PC-9 (cell line): Measurements from ENCODE around the gene TMEM203. TPM values are rescaled to one million over a fixed set of nuclear protein-coding genes. Genes with fewer than 3 reads are reported as not detected.
A peak's percentile ranks its signal among the peaks of the same experiment; 100 is the strongest.

Experiments
- BruUV-seq: library from RNA; stranded (reverse); fragments of 400-500 nt; replicated peaks from 2 replicates; lab custom pipeline; 2021; lab: Mats Ljungman, UMichigan
- CTCF ChIA-PET: fragments of 300-600 bp; sonication (Branson Sonifier 250); formaldehyde crosslinking; loops from one replicate; lab custom pipeline; 2022; ENCODE audit warnings: antibody characterized with exemption; lab: Charles Lee
- POLR2A ChIA-PET: fragments of 300-600 bp; sonication (Branson Sonifier 250); formaldehyde crosslinking; loops from one replicate; lab custom pipeline; 2022; ENCODE audit warnings: antibody characterized with exemption; ENCODE audit not compliant: unreplicated experiment; lab: Charles Lee
- DNase-seq, 2 experiments: peaks; one replicate each; pipeline versions ENCODE4 v3.0.0 to v3.0.0-alpha.2; 2015 to 2022; ENCODE audit warnings: mixed read lengths in 1 of 2
- H2AFZ ChIP-seq: fragments of 200-600 bp; sonication (generic); 2 replicates; pipeline ENCODE4 v1.8.1; 2017; ENCODE audit warnings: antibody characterized with exemption
- H3F3A ChIP-seq: fragments of 200-600 bp; sonication (generic); 2 replicates; pipeline ENCODE4 v1.8.1; 2017; ENCODE audit warnings: antibody characterized with exemption, mild to moderate bottlenecking, low read depth; ENCODE audit not compliant: insufficient read depth
- H3K27ac ChIP-seq: fragments of 200-600 bp; sonication (generic); 2 replicates; pipeline ENCODE4 v1.6.1; 2016; ENCODE audit warnings: mixed run types
- H3K27me3 ChIP-seq: fragments of 200-600 bp; sonication (generic); 2 replicates; pipeline ENCODE4 v1.6.1; 2016; ENCODE audit warnings: low read depth, mixed run types; ENCODE audit not compliant: insufficient read depth
- H3K36me3 ChIP-seq: fragments of 200-600 bp; sonication (generic); 2 replicates; pipeline ENCODE4 v1.6.1; 2016; ENCODE audit warnings: low read depth, mixed run types
- H3K4me1 ChIP-seq: fragments of 200-600 bp; sonication (generic); replicated peaks from 2 replicates; pipeline ENCODE4 v1.6.1; 2016; ENCODE audit warnings: mixed run types; ENCODE audit not compliant: insufficient read depth
- H3K4me2 ChIP-seq: fragments of 200-600 bp; sonication (generic); 2 replicates; pipeline ENCODE4 v1.6.1; 2017; ENCODE audit warnings: mixed run types
- H3K4me3 ChIP-seq: fragments of 200-600 bp; sonication (generic); 2 replicates; pipeline ENCODE4 v1.6.1; 2016; ENCODE audit warnings: mixed run types
- H3K79me2 ChIP-seq: fragments of 200-600 bp; sonication (generic); 2 replicates; pipeline ENCODE4 v1.6.1; 2017; ENCODE audit warnings: low read depth, mixed run types
- H3K9me2 ChIP-seq: fragments of 200-600 bp; sonication (generic); 2 replicates; pipeline ENCODE4 v1.8.1; 2017; ENCODE audit warnings: mild to moderate bottlenecking; ENCODE audit not compliant: insufficient read depth
- H3K9me3 ChIP-seq: fragments of 200-600 bp; sonication (generic); 2 replicates; pipeline ENCODE4 v1.8.1; 2016; ENCODE audit warnings: low read depth; ENCODE audit not compliant: insufficient read depth
- H4K20me1 ChIP-seq: fragments of 200-600 bp; sonication (generic); 2 replicates; pipeline ENCODE4 v1.8.1; 2017; ENCODE audit not compliant: insufficient read depth
- EZH2 ChIP-seq: fragments of 200-600 bp; sonication (generic); IDR thresholded peaks from 2 replicates; pipeline ENCODE4 v1.8.0; 2017; ENCODE audit warnings: antibody characterized with exemption, low read depth
- intact Hi-C: fragments of 100-400 bp; cut with micrococcal nuclease; formaldehyde crosslinking; loops from one replicate; pipeline ENCODE4 v1.10.0; 2022; ENCODE audit not compliant: unreplicated experiment
- total RNA-seq: library from RNA; stranded (reverse); gene quantifications from 2 replicates; pipeline ENCODE4 v1.2.3, GENCODE V29; 2021
- TF ChIP-seq, protein P1 (sequence below): fragments of 200-600 bp; sonication (generic); conservative IDR thresholded peaks from 2 replicates; pipeline ENCODE4 v1.6.1; 2017; ENCODE audit warnings: mixed run types, antibody characterized with exemption, mild to moderate bottlenecking, moderate library complexity

The TMEM203 gene
- total RNA-seq, 1 experiment from 2014 or later, result 45.5 TPM

DNA sequence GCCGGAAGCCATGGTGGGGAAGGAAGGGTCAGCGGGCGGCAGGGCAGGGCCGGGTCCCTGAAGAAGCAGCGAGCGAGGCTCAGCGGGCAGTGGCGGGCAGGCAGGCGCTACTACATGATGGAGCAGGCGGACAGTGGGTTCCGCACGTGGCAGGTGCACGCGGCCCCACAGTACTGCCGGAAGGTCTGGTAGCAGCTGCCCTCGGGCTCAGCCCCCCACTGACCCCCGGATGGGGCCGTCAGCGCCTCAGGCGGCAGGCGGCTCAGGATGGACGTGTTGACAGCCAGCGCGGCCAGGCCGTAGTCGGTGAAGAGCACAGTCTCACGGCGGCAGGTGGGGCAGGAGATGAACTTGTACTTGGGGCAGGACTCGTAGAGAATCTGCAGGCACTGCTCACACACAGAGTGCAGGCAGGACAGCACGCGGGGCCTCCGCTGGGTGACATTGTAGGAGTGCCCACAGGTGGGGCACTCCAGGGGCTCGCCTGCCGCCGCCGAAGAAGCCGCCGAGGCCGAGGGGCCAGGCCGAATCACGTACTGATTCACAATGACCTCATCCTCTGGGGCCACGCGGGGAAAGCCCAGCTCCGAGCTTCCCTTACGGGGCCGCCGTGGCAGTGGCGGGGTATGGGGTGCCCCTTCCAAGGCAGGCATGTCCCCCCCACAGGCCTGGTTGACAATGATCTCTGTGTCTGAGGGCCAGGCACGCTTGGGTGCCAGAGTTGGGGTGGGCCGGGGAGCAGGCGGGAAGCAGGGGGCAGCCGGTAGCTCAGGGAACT is 15.1 kb upstream of the TMEM203 start:
- Histone ChIP-seq H3K9me2 (no peaks in the 10 kb centered on the region), H3K27me3 (no peaks in the 10 kb centered on the region), H3K4me1 (peaks cover 44% of the 10 kb centered on the region), H3K36me3 (no peaks in the 10 kb centered on the region), H4K20me1 (no peaks in the 10 kb centered on the region; the same call in 1 of the 2 replicates), H2AFZ (no peak overlapping the region), H3K4me2 (no peak overlapping the region), H3K4me3 (no peak overlapping the region), H3K9me3 (no peaks in the 10 kb centered on the region), H3F3A (peaks cover 51% of the 10 kb centered on the region), H3K27ac (no peak overlapping the region), H3K79me2 (peaks cover 5% of the 10 kb centered on the region; the same call in 1 of the 2 replicates)
- intact Hi-C loops, result no loop called here
- no TSS peak for BruUV-seq
- DNase-seq, result no peak
- ChIA-PET CTCF (no interaction called here), POLR2A (interaction anchor here (0.6 to 0.7 kb wide), 2 partner anchors 14 to 90 kb away, joined by 3 to 35 read pairs; no protein-coding TSS in a partner anchor)
- TF ChIP-seq, protein P1, sequence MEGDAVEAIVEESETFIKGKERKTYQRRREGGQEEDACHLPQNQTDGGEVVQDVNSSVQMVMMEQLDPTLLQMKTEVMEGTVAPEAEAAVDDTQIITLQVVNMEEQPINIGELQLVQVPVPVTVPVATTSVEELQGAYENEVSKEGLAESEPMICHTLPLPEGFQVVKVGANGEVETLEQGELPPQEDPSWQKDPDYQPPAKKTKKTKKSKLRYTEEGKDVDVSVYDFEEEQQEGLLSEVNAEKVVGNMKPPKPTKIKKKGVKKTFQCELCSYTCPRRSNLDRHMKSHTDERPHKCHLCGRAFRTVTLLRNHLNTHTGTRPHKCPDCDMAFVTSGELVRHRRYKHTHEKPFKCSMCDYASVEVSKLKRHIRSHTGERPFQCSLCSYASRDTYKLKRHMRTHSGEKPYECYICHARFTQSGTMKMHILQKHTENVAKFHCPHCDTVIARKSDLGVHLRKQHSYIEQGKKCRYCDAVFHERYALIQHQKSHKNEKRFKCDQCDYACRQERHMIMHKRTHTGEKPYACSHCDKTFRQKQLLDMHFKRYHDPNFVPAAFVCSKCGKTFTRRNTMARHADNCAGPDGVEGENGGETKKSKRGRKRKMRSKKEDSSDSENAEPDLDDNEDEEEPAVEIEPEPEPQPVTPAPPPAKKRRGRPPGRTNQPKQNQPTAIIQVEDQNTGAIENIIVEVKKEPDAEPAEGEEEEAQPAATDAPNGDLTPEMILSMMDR, result no peak
- TF ChIP-seq EZH2, result no peak

DNA sequence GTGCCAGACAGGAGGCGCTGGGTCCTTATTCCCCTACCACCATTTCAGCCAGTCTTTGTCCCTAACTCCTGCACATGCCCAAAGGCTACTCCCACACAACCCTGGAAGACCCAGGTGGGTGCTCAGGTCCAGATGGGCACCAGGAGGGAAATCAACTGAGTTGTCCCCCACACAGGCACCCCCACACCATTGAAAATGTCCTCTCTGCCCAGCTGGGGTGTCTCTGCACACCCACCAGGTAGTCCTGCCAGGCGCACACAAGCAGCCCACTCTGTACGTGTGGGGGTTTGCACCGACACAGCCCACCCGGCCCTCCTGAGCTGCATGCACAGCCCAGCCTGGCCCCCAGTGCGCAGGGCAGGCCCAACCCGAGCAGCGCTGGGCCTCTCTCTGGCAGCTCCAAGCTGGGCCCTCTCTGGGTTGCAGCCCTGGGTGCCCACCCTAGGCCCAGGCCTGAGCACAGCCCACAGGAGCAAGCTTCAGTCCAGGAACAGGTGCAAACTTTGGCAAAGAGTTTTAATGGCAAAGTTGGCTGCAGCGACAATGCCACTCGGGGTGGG is 14.4 kb upstream of the TMEM203 start:
- BruUV-seq, result no TSS peak
- no peak overlapping the region for H2AFZ ChIP-seq
- DNase-seq, result no peak
- H3K9me2 ChIP-seq, result no peaks in the 10 kb centered on the region
- POLR2A ChIA-PET, result interaction anchor here (0.6 kb wide), 2 partner anchors 13 to 18 kb away, joined by 3 to 4 read pairs; no protein-coding TSS in a partner anchor
- CTCF ChIA-PET, result no interaction called here
- no peaks in the 10 kb centered on the region for H3K79me2 ChIP-seq
- peaks cover 44% of the 10 kb centered on the region for H3F3A ChIP-seq
- intact Hi-C loops, result no loop called here
- peaks cover 37% of the 10 kb centered on the region for H3K4me1 ChIP-seq
- H3K36me3 ChIP-seq, result no peaks in the 10 kb centered on the region
- H4K20me1 ChIP-seq, result no peaks in the 10 kb centered on the region; the same call in 1 of the 2 replicates
- H3K4me3 ChIP-seq, result no peak overlapping the region
- H3K27ac ChIP-seq, result no peak overlapping the region
- no peaks in the 10 kb centered on the region for H3K27me3 ChIP-seq
- TF ChIP-seq, protein P1, result no peak
- TF ChIP-seq EZH2, result no peak
- no peaks in the 10 kb centered on the region for H3K9me3 ChIP-seq
- H3K4me2 ChIP-seq, result no peak overlapping the region

DNA sequence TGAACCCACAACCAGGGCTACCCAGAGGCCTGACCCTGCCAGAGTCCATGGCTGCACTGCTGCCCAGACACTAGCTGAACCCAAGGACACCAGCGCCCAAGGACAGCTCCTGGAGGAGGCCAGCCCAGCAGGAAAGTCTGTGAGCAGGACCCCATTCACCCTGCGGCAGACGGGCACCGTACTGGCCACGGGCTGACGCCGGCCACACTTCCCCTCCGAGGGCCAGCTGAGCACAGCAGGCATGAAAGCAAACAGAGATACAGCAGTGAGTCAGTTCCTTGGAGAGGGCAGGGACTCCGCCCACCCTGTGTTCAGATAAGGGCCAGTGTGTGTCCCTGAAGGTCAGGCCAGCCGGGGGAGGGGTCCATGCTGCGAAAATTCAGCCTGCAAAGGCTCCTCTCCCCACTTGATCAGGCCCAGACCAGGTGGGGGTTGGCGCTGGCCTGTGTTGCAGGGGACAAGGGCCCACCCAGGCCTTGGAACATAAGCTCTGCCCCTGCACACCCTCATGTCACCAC is 13.4 kb upstream of the TMEM203 start:
- Histone ChIP-seq H3K36me3 (no peaks in the 10 kb centered on the region), H3F3A (peaks cover 34% of the 10 kb centered on the region), H3K27ac (0 out of 2 replicates have a peak overlapping the region, but pooled peaks have one; percentile 2), H3K4me1 (peaks cover 27% of the 10 kb centered on the region), H3K4me3 (no peak overlapping the region; the same call in 1 of the 2 replicates), H3K27me3 (no peaks in the 10 kb centered on the region), H3K4me2 (peak overlapping the region; percentile 72), H2AFZ (no peak overlapping the region), H3K9me2 (no peaks in the 10 kb centered on the region), H4K20me1 (no peaks in the 10 kb centered on the region; the same call in 1 of the 2 replicates), H3K79me2 (no peaks in the 10 kb centered on the region), H3K9me3 (no peaks in the 10 kb centered on the region)
- DNase-seq, result peak; percentile 80 to 82
- intact Hi-C loops, result no loop called here
- POLR2A ChIA-PET, result interaction anchor here (0.6 to 0.7 kb wide), 2 partner anchors 19 to 370 kb away, joined by 3 to 4 read pairs; no protein-coding TSS in a partner anchor
- BruUV-seq, result no TSS peak
- TF ChIP-seq, protein P1, result no peak
- no peak for TF ChIP-seq EZH2
- CTCF ChIA-PET, result no interaction called here
